ENCODE data around the gene TEX19.

DNA sequence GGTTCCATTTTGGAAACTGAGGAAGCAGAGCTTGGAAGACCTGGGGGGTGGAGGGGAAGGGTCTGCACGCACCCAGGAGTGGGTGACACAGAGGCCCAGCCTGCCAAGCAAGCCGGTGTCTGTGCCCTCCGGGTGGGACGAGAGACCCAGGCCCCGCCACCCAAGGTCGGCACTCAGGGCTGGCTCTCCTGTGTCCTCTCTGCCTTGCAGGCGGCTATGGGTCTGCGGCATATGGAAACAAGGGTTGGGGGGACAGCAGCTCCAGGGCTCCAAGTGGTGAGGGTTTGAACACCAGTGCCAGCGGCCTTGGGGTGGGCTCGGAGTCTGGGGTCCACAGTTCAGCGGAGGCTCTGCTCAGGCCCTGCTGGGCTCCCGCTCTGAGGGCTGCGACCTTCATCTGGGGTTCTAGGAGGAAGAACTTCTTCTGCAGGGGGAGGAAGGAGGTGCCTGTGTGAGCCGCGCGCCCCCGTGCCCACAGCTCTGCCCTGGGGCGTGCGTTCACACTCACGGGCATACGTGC lies 37.0 kb upstream of the TEX19 start:
- no peak for TF ChIP-seq ZFP30 (CRISPR knock-in tag; IDR thresholded peaks at IDR 0.05)
- TF ChIP-seq ARNTL (CRISPR knock-in tag; IDR thresholded peaks at IDR 0.05; ENCODE audit: borderline replicate concordance, low read depth) = no peak
- TF ChIP-seq OSR1 (CRISPR knock-in tag; IDR thresholded peaks at IDR 0.05) = no peak
- TF ChIP-seq, protein P1, sequence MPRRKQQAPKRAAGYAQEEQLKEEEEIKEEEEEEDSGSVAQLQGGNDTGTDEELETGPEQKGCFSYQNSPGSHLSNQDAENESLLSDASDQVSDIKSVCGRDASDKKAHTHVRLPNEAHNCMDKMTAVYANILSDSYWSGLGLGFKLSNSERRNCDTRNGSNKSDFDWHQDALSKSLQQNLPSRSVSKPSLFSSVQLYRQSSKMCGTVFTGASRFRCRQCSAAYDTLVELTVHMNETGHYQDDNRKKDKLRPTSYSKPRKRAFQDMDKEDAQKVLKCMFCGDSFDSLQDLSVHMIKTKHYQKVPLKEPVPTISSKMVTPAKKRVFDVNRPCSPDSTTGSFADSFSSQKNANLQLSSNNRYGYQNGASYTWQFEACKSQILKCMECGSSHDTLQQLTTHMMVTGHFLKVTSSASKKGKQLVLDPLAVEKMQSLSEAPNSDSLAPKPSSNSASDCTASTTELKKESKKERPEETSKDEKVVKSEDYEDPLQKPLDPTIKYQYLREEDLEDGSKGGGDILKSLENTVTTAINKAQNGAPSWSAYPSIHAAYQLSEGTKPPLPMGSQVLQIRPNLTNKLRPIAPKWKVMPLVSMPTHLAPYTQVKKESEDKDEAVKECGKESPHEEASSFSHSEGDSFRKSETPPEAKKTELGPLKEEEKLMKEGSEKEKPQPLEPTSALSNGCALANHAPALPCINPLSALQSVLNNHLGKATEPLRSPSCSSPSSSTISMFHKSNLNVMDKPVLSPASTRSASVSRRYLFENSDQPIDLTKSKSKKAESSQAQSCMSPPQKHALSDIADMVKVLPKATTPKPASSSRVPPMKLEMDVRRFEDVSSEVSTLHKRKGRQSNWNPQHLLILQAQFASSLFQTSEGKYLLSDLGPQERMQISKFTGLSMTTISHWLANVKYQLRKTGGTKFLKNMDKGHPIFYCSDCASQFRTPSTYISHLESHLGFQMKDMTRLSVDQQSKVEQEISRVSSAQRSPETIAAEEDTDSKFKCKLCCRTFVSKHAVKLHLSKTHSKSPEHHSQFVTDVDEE (CRISPR knock-in tag; IDR thresholded peaks at IDR 0.05) = no peak
- TF ChIP-seq BACH2 (CRISPR knock-in tag; IDR thresholded peaks at IDR 0.05; ENCODE audit: borderline replicate concordance) = no peak
- TF ChIP-seq, protein P2, sequence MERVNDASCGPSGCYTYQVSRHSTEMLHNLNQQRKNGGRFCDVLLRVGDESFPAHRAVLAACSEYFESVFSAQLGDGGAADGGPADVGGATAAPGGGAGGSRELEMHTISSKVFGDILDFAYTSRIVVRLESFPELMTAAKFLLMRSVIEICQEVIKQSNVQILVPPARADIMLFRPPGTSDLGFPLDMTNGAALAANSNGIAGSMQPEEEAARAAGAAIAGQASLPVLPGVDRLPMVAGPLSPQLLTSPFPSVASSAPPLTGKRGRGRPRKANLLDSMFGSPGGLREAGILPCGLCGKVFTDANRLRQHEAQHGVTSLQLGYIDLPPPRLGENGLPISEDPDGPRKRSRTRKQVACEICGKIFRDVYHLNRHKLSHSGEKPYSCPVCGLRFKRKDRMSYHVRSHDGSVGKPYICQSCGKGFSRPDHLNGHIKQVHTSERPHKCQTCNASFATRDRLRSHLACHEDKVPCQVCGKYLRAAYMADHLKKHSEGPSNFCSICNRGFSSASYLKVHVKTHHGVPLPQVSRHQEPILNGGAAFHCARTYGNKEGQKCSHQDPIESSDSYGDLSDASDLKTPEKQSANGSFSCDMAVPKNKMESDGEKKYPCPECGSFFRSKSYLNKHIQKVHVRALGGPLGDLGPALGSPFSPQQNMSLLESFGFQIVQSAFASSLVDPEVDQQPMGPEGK (CRISPR knock-in tag; IDR thresholded peaks at IDR 0.05; ENCODE audit: borderline replicate concordance) = no peak
- TF ChIP-seq GLIS3 (CRISPR knock-in tag; IDR thresholded peaks at IDR 0.05) = no peak
- TF ChIP-seq, protein P3, sequence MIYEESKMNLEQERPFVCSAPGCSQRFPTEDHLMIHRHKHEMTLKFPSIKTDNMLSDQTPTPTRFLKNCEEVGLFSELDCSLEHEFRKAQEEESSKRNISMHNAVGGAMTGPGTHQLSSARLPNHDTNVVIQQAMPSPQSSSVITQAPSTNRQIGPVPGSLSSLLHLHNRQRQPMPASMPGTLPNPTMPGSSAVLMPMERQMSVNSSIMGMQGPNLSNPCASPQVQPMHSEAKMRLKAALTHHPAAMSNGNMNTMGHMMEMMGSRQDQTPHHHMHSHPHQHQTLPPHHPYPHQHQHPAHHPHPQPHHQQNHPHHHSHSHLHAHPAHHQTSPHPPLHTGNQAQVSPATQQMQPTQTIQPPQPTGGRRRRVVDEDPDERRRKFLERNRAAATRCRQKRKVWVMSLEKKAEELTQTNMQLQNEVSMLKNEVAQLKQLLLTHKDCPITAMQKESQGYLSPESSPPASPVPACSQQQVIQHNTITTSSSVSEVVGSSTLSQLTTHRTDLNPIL (CRISPR knock-in tag; IDR thresholded peaks at IDR 0.05; ENCODE audit: low read depth) = no peak
- TF ChIP-seq TCF4 (CRISPR knock-in tag; IDR thresholded peaks at IDR 0.05; ENCODE audit: borderline replicate concordance) = no peak

Measured in SK-N-SH treated with all-trans-retinoic acid at 6 μM for 48 hours (cell line).